ENCODE results near the gene C19orf73.
A peak's percentile ranks its signal among the peaks of the same experiment; 100 is the strongest.

The C19orf73 gene

GRCh38 chr19:49160450-49161189 is 41.7 kb upstream of the C19orf73 start:
- no peak for DNase-seq (ENCODE audit: low read depth)
- TF ChIP-seq, protein P1, sequence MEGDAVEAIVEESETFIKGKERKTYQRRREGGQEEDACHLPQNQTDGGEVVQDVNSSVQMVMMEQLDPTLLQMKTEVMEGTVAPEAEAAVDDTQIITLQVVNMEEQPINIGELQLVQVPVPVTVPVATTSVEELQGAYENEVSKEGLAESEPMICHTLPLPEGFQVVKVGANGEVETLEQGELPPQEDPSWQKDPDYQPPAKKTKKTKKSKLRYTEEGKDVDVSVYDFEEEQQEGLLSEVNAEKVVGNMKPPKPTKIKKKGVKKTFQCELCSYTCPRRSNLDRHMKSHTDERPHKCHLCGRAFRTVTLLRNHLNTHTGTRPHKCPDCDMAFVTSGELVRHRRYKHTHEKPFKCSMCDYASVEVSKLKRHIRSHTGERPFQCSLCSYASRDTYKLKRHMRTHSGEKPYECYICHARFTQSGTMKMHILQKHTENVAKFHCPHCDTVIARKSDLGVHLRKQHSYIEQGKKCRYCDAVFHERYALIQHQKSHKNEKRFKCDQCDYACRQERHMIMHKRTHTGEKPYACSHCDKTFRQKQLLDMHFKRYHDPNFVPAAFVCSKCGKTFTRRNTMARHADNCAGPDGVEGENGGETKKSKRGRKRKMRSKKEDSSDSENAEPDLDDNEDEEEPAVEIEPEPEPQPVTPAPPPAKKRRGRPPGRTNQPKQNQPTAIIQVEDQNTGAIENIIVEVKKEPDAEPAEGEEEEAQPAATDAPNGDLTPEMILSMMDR (IDR thresholded peaks at IDR 0.05; ENCODE audit: control insufficient read depth, extremely low read depth, insufficient read depth) = no peak
- H3K4me3 ChIP-seq (ENCODE audit: low read depth, low read length) = no peak overlapping the region

GRCh38 chr19:49157445-49158224 is 38.7 kb upstream of the C19orf73 start, which contains the start of gene TRPM4:
Gene TRPM4, plus strand, starts transcription at chr19:49157792. Its CDS starts 75 bp downstream, at chr19:49157867.
- peak within 1 kb of the TSS; percentile 81 for H3K4me3 ChIP-seq (ENCODE audit: low read depth, low read length)
- TF ChIP-seq, protein P1 (IDR thresholded peaks at IDR 0.05; ENCODE audit: control insufficient read depth, extremely low read depth, insufficient read depth) = no peak
- peak; percentile 69 for DNase-seq (ENCODE audit: low read depth)

GRCh38 chr19:49155820-49156346 is 36.9 kb upstream of the C19orf73 start:
- TF ChIP-seq, protein P1 (IDR thresholded peaks at IDR 0.05; ENCODE audit: control insufficient read depth, extremely low read depth, insufficient read depth) = no peak
- H3K4me3 ChIP-seq (ENCODE audit: low read depth, low read length) = no peak overlapping the region
- no peak for DNase-seq (ENCODE audit: low read depth)

- no peak within 1 kb of the TSS for H3K4me3 ChIP-seq (ENCODE audit: low read depth, low read length)
- DNase-seq (ENCODE audit: low read depth) = no peak
- TF ChIP-seq, protein P1 (IDR thresholded peaks at IDR 0.05; ENCODE audit: control insufficient read depth, extremely low read depth, insufficient read depth) = no peak
Measured at GRCh38 chr19:49155005-49155819, 36.3 kb upstream of the C19orf73 start, which contains the start of gene HRC. Gene HRC, minus strand, starts transcription at chr19:49155396. Its CDS starts 159 bp downstream, at chr19:49155237.

GRCh38 chr19:49154279-49154678 is 35.3 kb upstream of the C19orf73 start:
- no peak overlapping the region for H3K4me3 ChIP-seq (ENCODE audit: low read depth, low read length)
- DNase-seq (ENCODE audit: low read depth) = no peak
- TF ChIP-seq, protein P1 (IDR thresholded peaks at IDR 0.05; ENCODE audit: control insufficient read depth, extremely low read depth, insufficient read depth) = no peak

DNA sequence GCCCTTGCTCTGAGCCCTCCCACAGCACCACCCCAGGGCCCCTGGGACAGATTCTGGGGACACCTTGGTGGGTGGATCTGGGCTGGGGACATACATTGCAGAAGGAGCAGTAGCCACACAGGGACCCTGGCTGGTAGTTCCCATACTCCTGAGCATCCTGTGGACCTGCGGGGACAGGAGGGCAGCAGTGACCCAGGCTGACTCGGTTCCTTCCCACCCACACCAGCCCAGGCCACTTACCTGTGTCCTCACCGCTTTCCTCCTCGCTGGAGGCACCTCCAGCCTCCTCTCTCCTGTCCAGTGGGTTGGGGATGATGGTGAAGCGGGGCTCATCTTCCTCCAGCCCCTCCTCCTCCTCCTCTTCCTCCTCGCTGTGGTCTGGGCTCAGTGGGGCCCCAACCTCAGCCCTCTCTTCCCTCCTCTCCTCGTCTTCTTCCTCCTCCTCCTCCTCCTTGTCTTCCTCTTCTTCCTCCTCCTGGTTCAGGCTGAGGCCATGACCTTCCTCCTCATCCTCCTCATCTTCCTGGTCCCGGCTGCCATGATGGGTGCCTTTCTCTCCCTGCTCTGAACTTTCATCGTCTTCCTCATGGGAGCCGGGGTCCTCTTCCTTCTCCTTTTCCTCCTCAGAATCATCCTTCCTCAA is 34.3 kb upstream of the C19orf73 start:
- TF ChIP-seq, protein P1 (IDR thresholded peaks at IDR 0.05; ENCODE audit: control insufficient read depth, extremely low read depth, insufficient read depth) = no peak

More for the DNA sequence above, 34.3 kb upstream of the C19orf73 start:
- no peak for DNase-seq (ENCODE audit: low read depth)
- no peak overlapping the region for H3K4me3 ChIP-seq (ENCODE audit: low read depth, low read length)
